Measurements from ENCODE around the gene RASA3. TPM values are rescaled to one million over a fixed set of nuclear protein-coding genes. Genes with fewer than 3 reads are reported as not detected.

Gene RASA3
- polyA plus RNA-seq, 5 donors: 10.5 to 14.4 (median 12.2) TPM

DNA sequence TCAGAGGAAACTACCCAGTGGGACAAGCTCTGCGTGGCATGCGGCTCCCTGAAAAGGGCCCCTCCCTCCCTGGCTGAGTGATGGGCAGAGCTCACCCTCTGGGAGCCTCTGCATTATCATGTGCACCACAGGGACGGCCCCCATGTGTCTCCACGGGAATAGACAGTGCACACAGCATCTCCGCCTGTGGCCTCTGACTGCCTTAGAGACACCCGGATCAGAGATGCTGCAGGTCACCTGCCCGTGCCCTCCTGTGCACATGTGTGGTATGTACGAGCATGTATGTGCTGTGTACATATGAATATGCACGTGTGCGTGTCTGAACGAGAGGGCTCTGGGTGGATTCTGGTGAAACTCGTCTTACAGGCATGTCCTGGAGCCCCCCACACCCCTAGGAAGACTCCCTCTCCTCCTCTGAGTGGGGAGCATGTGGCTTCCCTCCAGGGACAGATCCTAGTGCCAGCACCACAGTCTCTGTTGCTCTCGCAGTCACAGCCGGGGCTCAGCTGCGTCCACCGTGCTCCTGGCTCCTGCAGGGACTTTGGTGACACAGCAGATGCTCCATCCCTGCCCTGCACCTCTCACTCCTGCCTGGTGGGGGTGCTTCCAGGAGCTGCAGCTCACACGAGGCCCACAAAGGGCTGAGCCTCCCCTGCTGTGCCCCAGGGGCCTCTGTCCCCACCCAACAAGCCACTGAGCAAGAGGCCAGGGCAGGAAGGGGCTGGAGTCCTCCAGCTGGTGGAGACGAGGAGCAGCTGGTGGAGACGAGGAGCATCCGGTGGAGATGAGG lies 178.2 kb downstream of the RASA3 start:
- no peak for DNase-seq

DNA sequence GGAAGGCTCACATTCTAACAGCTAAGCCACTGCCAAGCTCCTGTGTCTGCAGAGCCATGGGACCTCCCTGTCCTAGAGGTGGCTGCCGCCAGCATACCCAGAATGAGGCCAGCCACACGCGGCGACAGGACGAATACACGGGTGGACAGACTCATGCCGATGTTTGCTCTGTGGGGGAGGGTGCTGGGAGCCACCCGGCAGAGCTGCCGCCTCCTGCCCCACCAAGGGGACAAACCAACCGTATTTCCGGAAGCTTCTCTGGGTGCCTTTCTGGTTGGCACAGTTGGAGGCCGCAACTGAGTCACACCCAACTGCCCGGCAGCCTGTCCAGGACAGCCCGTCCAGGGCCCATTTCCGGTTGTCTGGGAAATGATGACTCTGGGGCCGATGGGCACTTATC lies 178.9 kb downstream of the RASA3 start:
- DNase-seq: no peak

DNA sequence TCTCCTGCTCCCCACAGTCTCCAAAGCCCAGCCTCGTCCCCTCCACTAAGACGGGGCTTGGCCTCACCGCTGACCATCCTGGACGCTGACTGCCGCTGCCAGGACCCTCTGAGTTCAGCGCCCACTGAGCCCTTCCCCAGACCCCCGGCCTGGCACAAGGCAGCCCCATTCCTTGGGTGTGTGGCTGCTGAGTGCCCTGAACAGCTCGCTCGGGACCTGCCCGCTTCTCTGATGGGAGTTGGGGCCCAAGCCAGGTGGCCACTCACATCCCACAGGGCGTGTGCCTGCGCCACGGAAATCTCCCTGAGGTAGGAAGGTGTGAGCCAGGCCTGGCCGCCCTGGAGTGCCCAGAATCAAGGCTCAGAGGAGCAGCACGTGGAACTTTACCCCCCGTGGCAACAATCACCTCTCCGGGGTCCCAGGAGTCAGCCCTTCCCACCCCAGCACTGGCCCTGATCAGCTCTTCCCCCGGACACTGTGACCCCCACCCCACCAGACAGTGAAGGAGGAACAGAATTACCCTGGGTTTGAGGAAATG lies 179.4 kb downstream of the RASA3 start:
- DNase-seq: no peak

DNA sequence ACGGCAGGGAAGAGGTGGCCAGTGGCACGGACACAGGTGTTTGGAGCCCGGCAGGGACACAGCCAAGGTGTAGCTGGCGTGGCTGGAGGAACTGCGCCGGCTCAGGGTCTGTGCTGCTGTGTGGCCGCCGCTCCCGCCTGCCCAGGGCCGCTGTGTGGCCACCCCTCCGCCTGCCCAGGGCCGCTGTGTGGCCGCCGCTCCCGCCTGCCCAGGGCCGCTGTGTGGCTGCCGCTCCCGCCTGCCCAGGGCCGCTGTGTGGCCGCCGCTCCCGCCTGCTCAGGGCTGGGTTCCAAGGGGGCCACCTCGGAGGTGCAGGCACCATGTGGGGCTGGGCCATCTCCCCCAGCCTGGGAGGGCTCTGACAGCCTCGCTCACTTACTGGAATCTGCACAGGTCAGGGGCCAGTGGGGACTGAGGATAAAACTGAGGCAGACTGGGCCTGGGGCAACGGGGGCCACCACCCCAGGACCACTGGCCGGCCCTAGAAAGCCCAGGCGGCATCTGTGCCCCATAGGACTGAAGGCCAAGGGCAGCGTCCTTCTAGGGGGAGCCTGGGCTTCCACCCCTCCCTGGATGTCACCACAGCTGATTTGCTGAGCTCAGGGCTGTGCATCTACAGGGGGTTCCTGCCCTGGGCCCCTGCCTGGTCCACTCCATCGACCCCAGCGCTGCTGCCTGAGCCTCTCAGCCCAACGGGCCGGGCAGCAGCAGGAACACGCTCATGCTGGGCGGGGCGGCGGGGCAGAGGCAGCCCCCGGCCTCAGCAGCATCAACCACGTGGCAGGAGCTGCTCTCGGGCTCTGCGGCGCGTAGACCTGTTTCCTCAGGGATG lies 180.1 kb downstream of the RASA3 start:
- no peak for DNase-seq

DNA sequence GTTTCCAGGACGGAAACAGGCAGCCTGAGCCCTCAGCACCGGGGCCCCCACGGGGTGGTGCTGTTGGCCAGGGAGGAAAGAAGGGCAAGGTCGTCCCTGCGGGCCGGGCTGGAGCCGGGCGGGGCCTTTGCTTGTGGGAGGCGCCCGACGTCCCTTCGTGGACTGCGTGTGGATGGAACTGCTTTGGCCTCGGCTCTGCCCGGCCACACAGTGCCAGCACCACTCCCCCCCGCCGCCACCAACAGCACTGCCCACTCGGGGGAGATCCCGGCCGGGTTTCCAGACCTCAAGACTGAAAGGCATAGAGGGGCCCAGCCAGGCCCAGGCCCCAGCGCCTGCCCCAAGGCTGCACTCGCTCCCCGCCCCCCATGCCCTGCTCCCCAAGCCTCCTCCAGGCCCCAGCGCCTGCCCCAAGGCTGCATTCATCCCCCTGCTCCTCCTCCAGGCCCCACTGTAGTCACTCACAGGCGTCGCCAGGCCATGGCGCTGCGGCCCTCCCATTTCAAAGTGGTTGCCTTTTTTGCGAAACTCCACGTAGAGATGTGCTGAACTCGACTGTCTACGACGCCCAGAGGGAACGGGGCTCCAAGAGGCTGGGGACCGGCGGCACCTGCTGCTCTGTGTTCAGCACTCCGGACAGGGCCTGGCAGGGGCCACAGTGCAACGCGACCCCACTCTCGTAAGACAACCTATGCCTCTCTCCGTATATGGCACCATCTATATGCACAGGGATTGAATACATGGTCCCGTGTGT lies 181.0 kb downstream of the RASA3 start:
- DNase-seq: peak in 1 of 2 donors; percentile 55

DNA sequence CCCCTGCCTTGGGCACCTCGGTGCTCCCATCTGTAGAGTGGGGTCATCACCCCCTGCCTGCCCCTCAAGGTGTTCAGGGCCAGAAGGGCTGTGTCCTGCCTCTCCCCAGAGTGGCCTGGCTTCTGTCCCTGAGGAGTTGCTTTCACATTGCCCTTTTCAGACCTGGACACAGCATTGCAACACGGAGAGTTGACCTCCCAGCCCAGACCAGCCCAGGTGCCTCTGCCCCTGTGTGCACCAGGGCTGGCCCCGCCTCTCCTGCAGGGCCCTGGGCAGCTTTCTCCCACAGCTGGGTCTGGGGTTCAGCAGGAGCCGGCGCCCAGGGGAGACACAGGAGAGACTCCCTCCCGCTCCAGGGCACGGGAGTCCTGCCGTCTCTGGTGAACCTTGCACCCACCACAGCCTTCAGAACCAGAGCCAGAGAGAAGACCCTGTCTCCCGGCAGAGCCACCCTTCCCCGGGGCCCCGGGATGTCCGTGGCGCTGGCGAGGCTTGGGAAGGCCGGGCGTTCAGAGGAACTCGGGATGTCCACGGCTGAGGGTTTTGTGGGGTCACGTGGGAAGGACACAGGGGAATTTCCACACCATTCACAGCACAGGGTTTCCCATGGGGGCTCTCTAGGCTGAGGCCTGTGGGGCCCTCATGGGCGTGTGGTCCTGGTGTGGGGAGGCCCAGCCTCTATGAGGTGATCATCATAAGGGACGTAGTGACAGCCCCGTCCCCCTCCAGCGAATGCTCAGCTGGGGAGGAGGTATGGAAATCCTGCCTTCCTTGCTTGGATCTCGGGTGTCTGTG lies 181.8 kb downstream of the RASA3 start:
- DNase-seq: no peak

DNA sequence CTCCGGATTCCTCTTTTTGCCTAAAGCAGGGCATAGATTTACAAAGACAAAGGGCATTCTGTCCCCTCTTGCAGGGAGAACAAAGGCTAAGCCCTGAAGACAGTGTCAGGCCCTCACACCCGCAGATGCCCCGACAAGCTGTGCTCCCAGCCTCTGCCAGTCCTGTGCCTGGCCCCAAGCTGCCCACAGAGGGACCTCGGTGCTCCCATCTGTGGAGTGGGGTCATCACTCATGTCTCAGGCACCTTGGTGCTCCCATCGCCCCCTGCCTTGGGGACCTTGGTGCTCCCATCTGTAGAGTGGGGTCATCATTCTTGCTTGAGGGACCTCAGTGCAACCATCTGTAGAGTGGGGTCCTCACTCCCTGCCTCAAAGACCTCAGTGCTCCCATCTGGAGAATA lies 182.9 kb downstream of the RASA3 start:
- no peak for DNase-seq

DNA sequence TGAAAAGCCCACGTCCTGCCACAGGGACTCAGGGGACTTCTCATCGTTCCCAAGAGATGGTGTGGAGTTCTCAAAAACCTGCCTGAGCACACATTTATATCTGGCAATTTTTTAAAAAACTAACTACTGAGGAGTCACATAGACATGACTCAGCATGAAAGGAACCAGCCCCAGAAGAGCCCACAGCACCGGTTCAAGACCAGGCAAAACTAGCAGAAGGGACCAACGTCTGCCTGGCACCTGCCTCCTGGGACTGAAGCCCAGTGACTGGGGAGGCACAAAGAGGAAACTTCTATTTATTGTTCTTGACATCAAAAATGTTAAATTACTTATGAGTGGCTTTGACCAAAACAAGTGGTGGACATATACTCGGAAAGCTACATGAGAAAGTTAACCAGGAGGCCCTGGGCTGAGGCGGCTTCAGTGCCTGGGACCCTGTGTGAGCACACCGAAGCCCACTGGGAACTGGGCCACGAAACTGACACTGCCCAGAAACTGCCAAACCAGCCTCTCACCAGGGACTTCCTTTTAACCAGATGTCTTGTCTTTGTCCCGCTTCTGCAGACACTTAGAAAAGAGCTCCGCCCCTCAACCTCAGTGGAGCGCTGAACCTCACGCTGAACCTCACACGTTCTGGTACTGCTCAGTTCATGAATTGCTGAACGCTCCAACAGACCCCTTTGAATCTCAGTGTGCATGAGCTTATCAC lies 184.2 kb downstream of the RASA3 start:
- DNase-seq: no peak

DNA sequence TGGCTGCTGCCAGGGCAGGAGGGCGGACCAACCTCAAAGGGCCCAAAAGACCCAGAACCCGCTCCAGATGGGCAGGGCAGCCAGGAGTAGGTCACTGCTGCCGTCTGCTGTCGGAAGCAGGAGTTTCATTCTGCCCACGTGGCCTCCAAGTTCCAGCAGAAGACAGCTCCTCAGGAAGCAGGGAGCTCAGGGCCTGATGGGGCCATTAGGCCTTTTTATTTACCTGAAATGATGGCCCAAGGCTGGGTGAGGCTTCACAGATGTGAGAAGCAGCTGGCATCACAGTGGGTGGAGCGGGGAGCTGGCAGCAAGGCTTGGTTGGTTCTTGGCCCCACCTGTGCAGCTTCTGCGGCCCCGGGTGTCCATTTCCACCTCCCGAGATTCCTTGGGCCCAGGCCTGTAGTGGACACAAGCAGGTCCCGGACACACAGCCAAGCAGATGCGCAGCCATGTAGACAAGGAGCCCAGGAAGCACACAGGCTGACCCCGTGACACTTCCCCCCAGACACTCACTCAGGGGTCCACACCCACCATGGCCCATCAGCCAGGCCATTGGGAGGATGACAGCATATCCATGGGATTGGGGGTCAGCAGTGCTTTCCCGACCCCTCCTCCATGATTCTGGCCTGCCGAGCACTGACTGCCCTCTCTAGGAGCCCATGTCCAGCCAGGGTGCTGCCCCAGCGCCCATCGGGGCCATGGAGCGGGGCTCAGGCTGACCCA lies 185.0 kb downstream of the RASA3 start:
- DNase-seq: no peak

DNA sequence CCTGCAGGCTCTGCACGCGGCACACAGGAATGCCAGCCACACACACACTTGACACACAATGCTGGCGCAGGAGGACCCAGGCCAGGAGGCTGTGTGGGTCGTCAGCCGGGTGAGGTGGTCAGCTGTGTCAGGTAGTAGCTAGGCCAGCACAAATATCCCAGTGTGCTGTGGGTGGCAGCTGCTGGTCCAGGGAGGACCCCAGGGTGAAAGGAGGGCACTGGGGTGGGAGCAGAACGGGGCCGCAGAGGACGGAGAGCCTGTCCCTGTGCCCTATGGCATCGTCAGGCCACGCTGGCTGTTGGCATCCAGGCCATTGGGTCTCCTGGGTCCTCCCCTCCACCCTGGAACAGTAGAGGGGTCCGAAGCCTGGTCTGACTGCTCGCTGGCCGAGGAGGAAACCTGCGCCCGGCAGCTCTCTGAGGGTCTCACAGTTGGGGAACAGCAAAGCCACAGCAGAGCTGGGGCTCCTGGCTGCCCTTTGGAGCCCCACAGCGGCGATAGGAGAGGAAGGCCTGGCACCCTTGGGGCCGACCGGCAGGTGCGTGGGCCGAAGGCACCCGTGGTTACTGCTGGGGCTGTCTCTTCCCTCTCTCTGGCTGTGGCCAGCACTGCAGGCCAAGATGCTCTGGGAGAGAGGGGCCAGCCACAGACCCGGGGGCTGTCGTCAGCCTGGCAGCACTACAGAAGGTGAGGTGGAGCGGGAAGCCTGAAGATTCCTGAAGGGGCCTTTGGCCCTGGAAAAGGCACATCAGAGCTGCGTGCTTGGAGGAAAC lies 185.8 kb downstream of the RASA3 start:
- no peak for DNase-seq

DNA sequence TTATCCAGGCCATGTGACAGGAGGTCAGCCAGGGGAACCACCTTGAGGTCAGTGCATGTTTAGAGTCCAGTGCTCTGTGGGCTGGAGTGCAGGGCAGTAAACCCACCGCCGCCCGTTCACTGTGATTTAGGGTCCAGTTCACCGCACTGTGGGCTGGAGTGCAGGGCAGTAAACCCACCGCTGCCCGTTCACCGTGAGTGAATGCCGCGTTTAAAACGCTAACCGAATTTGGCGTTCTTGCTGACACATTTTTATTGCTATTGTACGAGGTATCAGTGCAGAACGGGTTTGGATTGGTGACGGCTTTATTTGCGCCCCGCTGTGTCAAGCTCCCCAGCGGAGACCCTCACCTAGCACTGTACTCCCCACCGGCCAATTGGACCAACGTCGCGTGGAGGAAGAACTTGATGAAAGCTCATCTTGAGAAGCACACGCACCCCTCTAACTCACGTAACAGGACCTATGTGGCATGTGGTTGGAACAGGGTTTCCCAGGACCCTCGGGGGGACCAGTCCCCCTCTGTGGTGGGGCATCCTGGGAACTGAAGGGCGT lies 186.5 kb downstream of the RASA3 start:
- DNase-seq: no peak

DNA sequence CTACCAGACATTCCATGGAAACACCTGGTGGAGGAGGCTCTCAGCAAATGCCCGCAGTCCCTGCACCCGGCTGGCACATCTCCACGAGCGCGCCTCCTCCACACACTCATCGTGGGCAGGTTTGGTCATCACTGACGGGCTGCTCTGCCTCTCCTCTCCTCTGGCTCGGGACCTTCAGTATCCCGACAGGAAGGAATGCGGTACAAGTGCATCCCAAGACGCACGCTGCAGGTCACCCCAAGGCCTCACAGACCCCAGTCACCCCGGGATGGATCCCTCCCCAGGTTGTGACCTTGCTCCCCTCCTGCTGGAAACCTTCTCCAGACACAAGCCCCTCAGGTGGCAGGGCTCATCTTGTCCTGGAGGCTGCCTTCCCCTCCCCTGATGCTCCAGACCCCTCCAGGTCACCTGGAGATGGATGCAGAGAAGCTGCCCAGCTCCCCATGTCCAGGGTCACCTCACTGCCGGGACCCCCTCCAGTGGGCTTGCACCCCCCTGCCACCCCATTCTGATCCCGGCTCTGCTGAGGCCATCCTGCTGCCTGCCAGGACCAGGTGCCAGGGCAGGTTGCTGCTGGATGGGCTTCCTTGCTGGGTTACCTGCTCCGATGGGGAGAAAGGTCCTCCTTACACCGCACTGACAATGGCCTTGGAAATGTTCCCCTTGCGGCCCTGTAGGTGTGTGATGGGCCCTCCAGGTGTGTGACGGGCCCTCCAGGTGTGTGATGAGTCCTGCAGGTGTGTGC lies 188.4 kb downstream of the RASA3 start:
- no peak for DNase-seq

DNA sequence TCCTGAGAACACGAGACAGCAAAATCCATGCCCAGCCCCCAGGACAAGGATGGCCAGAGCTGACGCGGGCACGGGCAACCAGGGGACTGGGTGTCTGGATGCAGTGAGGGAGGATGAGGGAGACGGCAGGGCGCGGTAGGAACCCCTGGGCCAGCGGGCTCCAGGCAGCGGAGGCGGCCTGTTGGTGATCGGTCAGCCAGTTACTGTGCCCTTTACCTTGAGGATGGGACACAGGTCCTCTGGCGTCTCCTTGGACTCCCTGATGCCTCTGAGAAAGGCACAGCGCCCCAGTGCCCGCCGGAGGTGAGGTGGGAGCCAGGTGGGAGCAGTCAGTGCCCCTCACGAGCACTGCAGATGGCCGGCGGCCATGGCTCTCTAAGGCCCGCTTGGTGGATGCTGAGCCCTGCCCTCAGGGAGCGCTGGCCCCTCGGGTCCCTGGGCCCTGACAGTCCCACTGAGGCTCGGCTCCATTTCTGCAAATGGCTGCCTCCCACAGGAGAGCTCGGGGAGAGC lies 189.8 kb downstream of the RASA3 start:
- no peak for DNase-seq

DNA sequence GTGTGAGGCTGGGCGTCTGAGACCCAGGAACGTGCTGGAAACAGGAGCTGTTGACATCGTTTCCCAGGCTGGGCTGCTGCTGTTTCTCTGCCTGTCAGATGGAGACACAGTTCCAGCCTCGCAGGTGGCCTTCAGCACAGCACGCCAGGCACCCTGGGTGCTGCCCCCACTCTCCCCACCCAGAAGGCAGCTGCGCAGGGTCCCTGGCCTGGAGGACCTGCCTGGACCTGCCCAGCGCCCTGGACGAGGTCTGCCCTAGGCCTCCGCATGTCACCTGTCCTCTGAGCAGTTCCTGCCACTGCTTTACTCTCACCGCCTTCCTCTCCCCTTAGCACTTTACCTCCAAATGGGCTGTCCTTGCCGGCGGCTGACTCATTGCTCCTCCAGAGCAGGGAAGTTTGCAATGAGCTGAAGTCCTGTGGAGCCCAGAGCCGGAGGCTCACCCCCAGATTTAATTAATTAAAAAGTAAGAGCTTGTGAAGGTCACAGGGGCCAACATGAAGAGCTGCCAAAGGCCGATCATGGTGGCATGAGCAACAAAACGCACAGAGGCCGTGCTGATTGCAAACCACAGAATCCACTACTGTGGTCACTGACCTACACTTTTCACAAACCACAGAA lies 190.7 kb downstream of the RASA3 start:
- DNase-seq: no peak

DNA sequence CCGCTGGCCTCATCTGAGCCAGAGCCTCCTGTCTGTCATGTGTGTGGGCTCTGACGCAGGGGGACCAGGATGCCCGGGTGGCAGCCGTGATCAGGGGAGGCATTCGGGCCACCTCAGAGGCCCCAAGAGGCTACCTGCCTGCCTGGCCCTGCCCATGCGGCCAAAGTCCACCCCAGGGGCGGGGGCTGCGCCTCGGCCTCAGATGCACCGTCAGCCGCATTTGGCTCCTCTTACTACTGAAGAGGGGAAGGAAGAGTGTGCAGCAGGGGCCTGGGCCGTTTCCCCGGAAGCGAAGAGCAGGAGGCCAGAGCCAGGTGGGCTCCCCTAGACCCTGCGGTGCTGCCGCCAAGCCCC lies 192.5 kb downstream of the RASA3 start:
- no peak for DNase-seq

DNA sequence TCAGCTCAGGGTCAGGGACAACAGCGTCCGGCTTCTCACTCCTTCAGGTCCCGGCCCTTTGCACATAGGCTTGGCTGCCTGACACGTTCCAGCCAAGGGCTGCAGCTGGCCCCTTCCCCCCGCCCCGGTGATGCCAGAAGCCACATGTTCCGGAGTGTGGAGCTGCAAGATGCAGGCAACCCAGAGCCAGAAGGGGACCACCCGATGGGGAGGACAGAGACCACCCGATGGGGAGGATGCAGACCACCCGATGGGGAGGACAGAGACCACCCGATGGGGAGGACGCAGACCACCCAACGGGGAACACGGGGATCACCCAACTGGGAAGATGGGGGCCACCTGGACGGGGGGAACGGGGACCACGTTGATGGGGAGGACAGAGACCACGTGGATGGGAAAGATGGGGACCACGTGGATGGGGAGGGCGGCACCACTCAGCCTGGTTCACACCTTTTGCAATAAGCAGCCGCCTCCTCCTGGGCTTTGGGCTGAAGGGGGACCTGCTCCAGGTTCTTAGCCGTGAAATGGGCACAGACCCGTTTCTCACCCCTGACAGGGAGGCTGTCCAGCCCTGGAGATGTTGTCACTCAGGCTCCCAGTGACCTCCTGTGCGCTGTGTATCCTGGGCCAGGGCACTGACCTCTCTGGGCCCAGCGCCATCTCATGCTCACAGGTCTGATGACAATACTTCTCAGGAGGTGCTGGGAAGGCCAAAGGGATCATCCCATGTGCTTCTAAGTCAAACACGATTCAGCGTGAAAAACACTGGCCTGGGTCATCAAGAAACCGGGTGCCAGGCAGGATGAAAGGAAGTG lies 193.1 kb downstream of the RASA3 start:
- no peak for DNase-seq

DNA sequence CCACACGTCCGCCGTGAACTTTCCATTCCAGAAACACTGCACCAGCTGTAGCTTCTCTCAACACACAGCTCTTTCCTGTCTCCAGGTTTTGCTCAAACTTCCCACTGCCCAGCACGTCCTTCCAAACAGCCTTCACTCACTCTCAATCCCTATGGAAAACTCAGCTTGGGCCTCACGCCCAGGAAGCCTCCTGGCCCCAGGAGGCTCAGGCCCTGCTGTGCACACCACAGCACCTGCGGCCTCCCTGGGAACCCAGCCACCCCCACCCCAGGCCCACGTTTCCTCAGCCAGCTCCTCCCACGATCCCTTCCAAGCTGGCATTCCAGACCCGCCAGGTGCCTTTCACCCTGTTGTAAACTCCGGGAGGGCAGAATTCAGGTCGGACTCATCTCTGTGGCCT lies 193.7 kb downstream of the RASA3 start:
- DNase-seq: peak in 1 of 2 donors; percentile 37
